ENCODE measurements around the gene ANKS1B. TPM values are rescaled to one million over a fixed set of nuclear protein-coding genes. Genes with fewer than 3 reads are reported as not detected.

ANKS1B gene
- total RNA-seq, 1 donor from 2014 or later: 11.3 TPM

DNA sequence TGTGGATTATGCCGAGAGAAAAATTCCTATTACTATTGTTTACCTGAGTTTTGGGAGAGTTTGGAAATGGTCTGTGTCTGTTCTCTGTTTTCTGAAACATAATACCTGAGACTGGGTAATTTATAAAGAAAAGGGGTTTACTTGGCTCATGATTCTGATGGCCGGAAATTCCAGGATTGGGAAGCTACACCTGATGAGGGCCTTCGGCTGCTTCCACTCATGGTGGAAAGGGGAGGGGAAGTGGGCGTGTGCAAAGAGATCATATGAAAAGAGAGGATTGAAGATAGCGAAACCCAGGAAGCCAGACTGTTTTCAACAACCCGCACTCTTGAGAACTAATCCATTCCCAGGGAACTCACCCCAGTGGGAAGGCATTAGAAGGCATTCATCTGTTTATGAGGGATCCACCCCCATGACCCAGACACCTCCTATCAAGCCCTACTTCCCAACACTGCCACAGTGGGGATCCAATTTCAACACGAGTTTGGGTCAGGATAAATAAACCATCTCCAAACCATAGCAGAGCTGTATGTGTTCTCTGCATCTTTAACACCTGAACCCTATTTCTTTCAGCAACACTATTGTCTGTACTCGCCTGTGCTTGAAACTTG is 1288.6 kb downstream of the ANKS1B start:
- DNase-seq: no peak
- Mint-ChIP-seq H3K9me3 (ENCODE audit: unreplicated experiment) (no peaks in the 10 kb centered on the region), H3K36me3 (ENCODE audit: unreplicated experiment) (no peaks in the 10 kb centered on the region), H3K27me3 (ENCODE audit: unreplicated experiment) (peaks cover 3% of the 10 kb centered on the region), H3K4me3 (ENCODE audit: unreplicated experiment) (no peak overlapping the region), H3K4me1 (ENCODE audit: low read depth, unreplicated experiment) (no peaks in the 10 kb centered on the region), H3K27ac (ENCODE audit: unreplicated experiment) (no peak overlapping the region)
- TF ChIP-seq, protein P1, sequence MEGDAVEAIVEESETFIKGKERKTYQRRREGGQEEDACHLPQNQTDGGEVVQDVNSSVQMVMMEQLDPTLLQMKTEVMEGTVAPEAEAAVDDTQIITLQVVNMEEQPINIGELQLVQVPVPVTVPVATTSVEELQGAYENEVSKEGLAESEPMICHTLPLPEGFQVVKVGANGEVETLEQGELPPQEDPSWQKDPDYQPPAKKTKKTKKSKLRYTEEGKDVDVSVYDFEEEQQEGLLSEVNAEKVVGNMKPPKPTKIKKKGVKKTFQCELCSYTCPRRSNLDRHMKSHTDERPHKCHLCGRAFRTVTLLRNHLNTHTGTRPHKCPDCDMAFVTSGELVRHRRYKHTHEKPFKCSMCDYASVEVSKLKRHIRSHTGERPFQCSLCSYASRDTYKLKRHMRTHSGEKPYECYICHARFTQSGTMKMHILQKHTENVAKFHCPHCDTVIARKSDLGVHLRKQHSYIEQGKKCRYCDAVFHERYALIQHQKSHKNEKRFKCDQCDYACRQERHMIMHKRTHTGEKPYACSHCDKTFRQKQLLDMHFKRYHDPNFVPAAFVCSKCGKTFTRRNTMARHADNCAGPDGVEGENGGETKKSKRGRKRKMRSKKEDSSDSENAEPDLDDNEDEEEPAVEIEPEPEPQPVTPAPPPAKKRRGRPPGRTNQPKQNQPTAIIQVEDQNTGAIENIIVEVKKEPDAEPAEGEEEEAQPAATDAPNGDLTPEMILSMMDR (IDR thresholded peaks at IDR 0.05; ENCODE audit: partially characterized antibody, unreplicated experiment): no peak

DNA sequence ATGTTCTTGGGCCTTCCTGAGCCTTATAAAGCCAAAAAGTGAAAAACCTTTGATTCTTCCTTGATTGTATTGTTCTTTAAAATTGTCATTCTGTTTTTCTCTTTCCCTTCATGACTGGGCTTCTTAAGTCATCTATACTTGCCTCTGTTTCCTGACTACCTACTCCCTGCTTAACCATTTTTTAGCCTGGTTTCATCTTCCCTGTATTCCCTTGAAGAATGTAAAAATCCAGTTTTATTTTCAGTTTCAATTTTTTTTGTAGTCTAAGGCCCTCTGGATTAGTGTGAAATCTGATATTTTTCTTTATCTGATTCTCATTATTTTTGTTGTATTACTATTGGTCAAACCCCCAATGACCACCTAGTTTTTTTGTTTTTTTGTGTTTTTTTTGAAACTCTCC is 1293.4 kb downstream of the ANKS1B start:
- no peaks in the 10 kb centered on the region for H3K27me3 Mint-ChIP-seq (ENCODE audit: unreplicated experiment)
- no peak overlapping the region for H3K27ac Mint-ChIP-seq (ENCODE audit: unreplicated experiment)
- H3K36me3 Mint-ChIP-seq (ENCODE audit: unreplicated experiment): no peaks in the 10 kb centered on the region
- H3K9me3 Mint-ChIP-seq (ENCODE audit: unreplicated experiment): no peaks in the 10 kb centered on the region
- no peak for DNase-seq
- H3K4me1 Mint-ChIP-seq (ENCODE audit: low read depth, unreplicated experiment): no peaks in the 10 kb centered on the region
- H3K4me3 Mint-ChIP-seq (ENCODE audit: unreplicated experiment): no peak overlapping the region
- TF ChIP-seq, protein P1 (IDR thresholded peaks at IDR 0.05; ENCODE audit: partially characterized antibody, unreplicated experiment): no peak

DNA sequence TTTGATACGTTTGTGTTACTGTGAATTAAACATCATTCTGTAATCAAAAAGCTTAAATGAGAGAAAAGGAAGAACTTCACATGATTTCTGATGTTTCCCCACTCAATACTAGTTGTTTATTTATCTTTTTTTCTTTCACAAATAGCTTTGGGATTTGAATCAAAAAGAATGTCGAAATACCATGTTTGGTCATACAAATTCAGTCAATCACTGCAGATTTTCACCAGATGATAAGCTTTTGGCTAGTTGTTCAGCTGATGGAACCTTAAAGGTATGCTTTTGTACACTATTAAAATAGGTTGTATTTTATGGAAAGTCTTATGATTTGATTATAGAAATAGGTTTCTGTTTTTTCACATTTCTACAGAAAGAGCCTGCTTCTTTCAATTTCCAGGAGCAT is 1298.1 kb downstream of the ANKS1B start:
- DNase-seq: no peak
- Mint-ChIP-seq H3K4me3 (ENCODE audit: unreplicated experiment) (no peak overlapping the region), H3K9me3 (ENCODE audit: unreplicated experiment) (no peaks in the 10 kb centered on the region), H3K36me3 (ENCODE audit: unreplicated experiment) (no peaks in the 10 kb centered on the region), H3K4me1 (ENCODE audit: low read depth, unreplicated experiment) (no peaks in the 10 kb centered on the region), H3K27ac (ENCODE audit: unreplicated experiment) (no peak overlapping the region), H3K27me3 (ENCODE audit: unreplicated experiment) (no peaks in the 10 kb centered on the region)
- TF ChIP-seq, protein P1 (IDR thresholded peaks at IDR 0.05; ENCODE audit: partially characterized antibody, unreplicated experiment): no peak

Other genes starting within 250 kb of the ANKS1B start
- gene BLTP3B, start 157.9 kb upstream of the ANKS1B start, total RNA-seq (ENCODE audit: unreplicated experiment): 25.7 TPM
- gene ACTR6, start 215.9 kb upstream of the ANKS1B start, total RNA-seq (ENCODE audit: unreplicated experiment): 36.0 TPM

Measured in glutamatergic neuron (in vitro differentiated cells).